Endodermal cell (in vitro differentiated cells): ENCODE measurements around the gene RAPSN. TPM values are rescaled to one million over a fixed set of nuclear protein-coding genes. Genes with fewer than 3 reads are reported as not detected.
"Not testable (repeated sequence)": the region's sequence is repeated elsewhere in the genome, so short reads cannot be mapped to it uniquely, and the experiment has no call there.

Experiments used
- DNase-seq: peaks from one replicate; pipeline ENCODE4 v3.0.0-alpha.2; 2017
- H3K27ac ChIP-seq: 2 replicates; pipeline ENCODE4 v1.5.1; 2013; ENCODE audit warnings: mild to moderate bottlenecking, low read depth, low read length, moderate library complexity
- H3K27me3 ChIP-seq: 2 replicates; pipeline ENCODE4 v1.6.1; 2013; ENCODE audit warnings: mild to moderate bottlenecking, low read length, moderate library complexity; ENCODE audit not compliant: insufficient read depth, control insufficient read depth, poor library complexity, severe bottlenecking
- H3K36me3 ChIP-seq: 2 replicates; pipeline ENCODE4 v1.7.0; 2013; ENCODE audit warnings: mild to moderate bottlenecking, low read length, moderate library complexity; ENCODE audit not compliant: control insufficient read depth, insufficient read depth
- H3K4me1 ChIP-seq: one replicate; pipeline ENCODE4 v1.7.0; 2013; ENCODE audit warnings: low read length; ENCODE audit not compliant: control insufficient read depth, insufficient read depth
- H3K4me3 ChIP-seq: 2 replicates; pipeline ENCODE4 v1.5.1; 2013; ENCODE audit warnings: mild to moderate bottlenecking, low read length, moderate library complexity
- H3K9ac ChIP-seq: 2 replicates; pipeline ENCODE4 v1.6.1; 2013; ENCODE audit warnings: mild to moderate bottlenecking, low read length, moderate library complexity; ENCODE audit not compliant: poor library complexity, severe bottlenecking; ENCODE audit errors: extremely low read depth
- H3K9me3 ChIP-seq: 2 replicates; pipeline ENCODE4 v1.6.1; 2013; ENCODE audit warnings: mild to moderate bottlenecking, low read length, moderate library complexity; ENCODE audit not compliant: control insufficient read depth
- H3K27ac Mint-ChIP-seq: 2 replicates; pipeline ENCODE4 v1.8.0; 2020; ENCODE audit warnings: mixed read lengths
- H3K27me3 Mint-ChIP-seq: 2 replicates; pipeline ENCODE4 v1.8.0; 2021; ENCODE audit warnings: mild to moderate bottlenecking, mixed read lengths; ENCODE audit not compliant: insufficient read depth
- H3K36me3 Mint-ChIP-seq: 2 replicates; pipeline ENCODE4 v1.8.0; 2020; ENCODE audit warnings: low read depth, mixed read lengths
- H3K4me1 Mint-ChIP-seq: 2 replicates; pipeline ENCODE4 v1.8.0; 2020; ENCODE audit warnings: mixed read lengths
- H3K4me3 Mint-ChIP-seq: 2 replicates; pipeline ENCODE4 v1.8.0; 2020; ENCODE audit warnings: mild to moderate bottlenecking, moderate library complexity, mixed read lengths
- H3K9me3 Mint-ChIP-seq: 2 replicates; pipeline ENCODE4 v1.8.0; 2020; ENCODE audit warnings: mild to moderate bottlenecking, mixed read lengths
- WGBS, 2 experiments: methylation state at CpG; one replicate each; pipeline versions ENCODE4 v1.1.5 to v1.1.7; 2013; ENCODE audit warnings: missing lambda C conversion rate in 2 of 2, mixed read lengths in 1 of 2; ENCODE audit not compliant: insufficient coverage in 1 of 2, insufficient read length in 1 of 2; 5-methylcytosine and 5-hydroxymethylcytosine counted together
- total RNA-seq, 2 donors: library from RNA; stranded (reverse); fragmentation: NEBNext Ultra II Directional in 1 of 2; extraction: Animal tissue kit (Norgen Biotek cat#: 25700) in 1 of 2; gene quantifications; 2 replicates in 1 of 2; 3 replicates in 1 of 2; pipeline ENCODE4 v1.2.1, GENCODE V29; 2021
- TF ChIP-seq, protein P1 (sequence below): fragments of 200-600 bp; sonication (generic); conservative IDR thresholded peaks from 2 replicates; pipeline ENCODE4 v1.5.0; 2021; ENCODE audit warnings: antibody characterized with exemption, mild to moderate bottlenecking

Gene RAPSN
- total RNA-seq, 2 donors from 2014 or later, result 0.40 to 0.64 TPM

DNA sequence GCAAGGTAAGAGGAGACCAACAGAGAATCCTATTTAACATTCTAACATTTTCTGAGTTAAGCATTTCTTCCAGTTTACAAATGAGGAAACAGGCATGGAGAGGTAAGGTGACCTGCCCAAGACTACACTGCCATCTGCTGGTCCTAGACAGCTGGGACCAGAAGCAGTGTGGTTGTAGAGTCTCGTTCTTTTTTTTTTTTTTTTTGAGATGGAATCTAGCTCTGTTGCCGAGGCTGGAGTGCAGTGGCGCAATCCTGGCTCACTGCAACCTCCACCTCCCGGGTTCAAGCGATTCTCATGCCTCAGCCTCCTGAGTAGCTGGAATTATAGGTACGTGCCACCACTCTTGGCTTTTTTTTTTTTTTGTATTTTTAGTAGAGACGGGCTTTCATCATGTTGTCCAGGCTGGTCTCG, 5.3 kb upstream of the RAPSN start:
- H3K27me3 Mint-ChIP-seq, H3K9ac ChIP-seq, H3K4me1 ChIP-seq, H3K27ac ChIP-seq, H3K4me3 Mint-ChIP-seq, H3K4me1 Mint-ChIP-seq, H3K4me3 ChIP-seq, H3K9me3 ChIP-seq, H3K27me3 ChIP-seq, H3K36me3 ChIP-seq, H3K9me3 Mint-ChIP-seq: not testable (repeated sequence)
- WGBS, 2 experiments, result 81 to 100% methylated on average over 1 to 7 of the region's 8 CpGs
- Mint-ChIP-seq H3K27ac (peak overlapping the region; percentile 77), H3K36me3 (peaks cover 11% of the 10 kb centered on the region)
- TF ChIP-seq, protein P1, sequence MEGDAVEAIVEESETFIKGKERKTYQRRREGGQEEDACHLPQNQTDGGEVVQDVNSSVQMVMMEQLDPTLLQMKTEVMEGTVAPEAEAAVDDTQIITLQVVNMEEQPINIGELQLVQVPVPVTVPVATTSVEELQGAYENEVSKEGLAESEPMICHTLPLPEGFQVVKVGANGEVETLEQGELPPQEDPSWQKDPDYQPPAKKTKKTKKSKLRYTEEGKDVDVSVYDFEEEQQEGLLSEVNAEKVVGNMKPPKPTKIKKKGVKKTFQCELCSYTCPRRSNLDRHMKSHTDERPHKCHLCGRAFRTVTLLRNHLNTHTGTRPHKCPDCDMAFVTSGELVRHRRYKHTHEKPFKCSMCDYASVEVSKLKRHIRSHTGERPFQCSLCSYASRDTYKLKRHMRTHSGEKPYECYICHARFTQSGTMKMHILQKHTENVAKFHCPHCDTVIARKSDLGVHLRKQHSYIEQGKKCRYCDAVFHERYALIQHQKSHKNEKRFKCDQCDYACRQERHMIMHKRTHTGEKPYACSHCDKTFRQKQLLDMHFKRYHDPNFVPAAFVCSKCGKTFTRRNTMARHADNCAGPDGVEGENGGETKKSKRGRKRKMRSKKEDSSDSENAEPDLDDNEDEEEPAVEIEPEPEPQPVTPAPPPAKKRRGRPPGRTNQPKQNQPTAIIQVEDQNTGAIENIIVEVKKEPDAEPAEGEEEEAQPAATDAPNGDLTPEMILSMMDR, result peak; percentile 86
- peak; percentile 88 for DNase-seq

DNA sequence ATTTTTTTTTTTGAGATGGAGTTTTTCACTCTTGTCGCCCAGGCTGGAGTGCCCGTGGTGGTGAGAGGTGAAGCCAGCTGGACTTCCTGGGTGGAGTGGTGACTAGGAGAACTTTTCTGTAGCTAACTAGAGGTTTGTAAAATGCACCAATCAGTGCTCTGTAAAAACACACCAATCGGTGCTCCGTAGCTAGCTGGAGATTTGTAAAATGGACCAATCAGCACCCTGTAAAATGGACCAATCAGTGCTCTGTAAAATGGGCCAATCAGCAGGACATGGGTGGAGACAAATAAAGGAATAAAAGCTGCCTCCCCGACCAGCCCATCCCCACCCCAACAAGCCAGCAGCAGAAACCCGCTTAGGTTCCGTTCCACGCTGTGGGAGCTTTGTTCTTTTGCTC, 4.4 kb upstream of the RAPSN start:
- Histone ChIP-seq H3K36me3 (no peaks in the 10 kb centered on the region), H3K4me3 (no peak overlapping the region), H3K9me3 (no peaks in the 10 kb centered on the region), H3K27ac (no peak overlapping the region), H3K9ac (no peak overlapping the region), H3K4me1 (no peaks in the 10 kb centered on the region), H3K27me3 (no peaks in the 10 kb centered on the region)
- H3K9me3 Mint-ChIP-seq, result no peaks in the 10 kb centered on the region
- no peaks in the 10 kb centered on the region for H3K4me1 Mint-ChIP-seq
- TF ChIP-seq, protein P1, result no peak
- H3K27ac Mint-ChIP-seq, result no peak overlapping the region
- no peak for DNase-seq
- WGBS, 2 experiments, result 96% methylated on average over 4 to 8 of the region's 8 CpGs
- no peaks in the 10 kb centered on the region for H3K27me3 Mint-ChIP-seq
- H3K4me3 Mint-ChIP-seq, result no peak overlapping the region
- peaks cover 6% of the 10 kb centered on the region for H3K36me3 Mint-ChIP-seq

GRCh38 chr11:47451990-47452389, 3.1 kb upstream of the RAPSN start:
- no peaks in the 10 kb centered on the region for H3K36me3 ChIP-seq
- H3K27ac Mint-ChIP-seq, result no peak overlapping the region
- WGBS, 2 experiments, result 97 to 100% methylated on average over 2 to 4 of the region's 4 CpGs
- no peaks in the 10 kb centered on the region for H3K4me1 ChIP-seq
- no peak for DNase-seq
- no peaks in the 10 kb centered on the region for H3K4me1 Mint-ChIP-seq
- H3K36me3 Mint-ChIP-seq, result peaks cover 7% of the 10 kb centered on the region
- H3K9me3 ChIP-seq, result no peaks in the 10 kb centered on the region
- no peaks in the 10 kb centered on the region for H3K9me3 Mint-ChIP-seq
- H3K27me3 ChIP-seq, result no peaks in the 10 kb centered on the region
- H3K4me3 ChIP-seq, result no peak overlapping the region
- H3K4me3 Mint-ChIP-seq, result no peak overlapping the region
- TF ChIP-seq, protein P1, result no peak
- H3K27ac ChIP-seq, result no peak overlapping the region
- H3K27me3 Mint-ChIP-seq, result no peaks in the 10 kb centered on the region
- no peak overlapping the region for H3K9ac ChIP-seq
